Body of pancreas (tissue), 4 donors: ENCODE results near the gene TRMU. TPM values are rescaled to one million over a fixed set of nuclear protein-coding genes. Genes with fewer than 3 reads are reported as not detected.

Source experiments
- ATAC-seq: fragments of 150-250 bp; one replicate; pipeline ENCODE4 v1.9.1; 2016
- DNase-seq, 4 donors: peaks; one replicate each; pipeline ENCODE4 v3.0.0-alpha.2; 2019
- H3K27ac ChIP-seq, 4 donors: fragments of 200-600 bp; sonication (generic); 1 replicate in 3 of 4; 2 replicates in 1 of 4; pipeline versions ENCODE4 v1.5.1 to v1.6.1; 2016 to 2019; ENCODE audit warnings: mild to moderate bottlenecking in 1 of 4, mixed read lengths in 1 of 4, moderate library complexity in 1 of 4
- H3K27me3 ChIP-seq, 2 donors: fragments of 200-600 bp; sonication (generic); one replicate each; pipeline ENCODE4 v1.6.0; 2016; ENCODE audit warnings: mild to moderate bottlenecking in 1 of 2
- H3K36me3 ChIP-seq, 2 donors: fragments of 200-600 bp; sonication (generic); replicated peaks in 1 of 2; 2 replicates each; pipeline ENCODE4 v1.5.1; 2016; ENCODE audit warnings: low read depth in 2 of 2; ENCODE audit not compliant: insufficient read depth in 1 of 2
- H3K4me1 ChIP-seq: fragments of 200-600 bp; sonication (generic); one replicate; pipeline ENCODE4 v1.6.0; 2016
- H3K4me3 ChIP-seq, 2 donors: fragments of 200-600 bp; sonication (generic); 1 replicate in 1 of 2; 2 replicates in 1 of 2; pipeline ENCODE4 v1.5.1; 2016 to 2019
- H3K9me3 ChIP-seq, 3 donors: fragments of 200-600 bp; sonication (generic); 1 replicate in 2 of 3; 2 replicates in 1 of 3; pipeline ENCODE4 v1.5.1; 2016
- CTCF ChIP-seq, 7 experiments: fragments of 450-650 bp in 4 of 7; fragments of 200-600 bp in 3 of 7; sonication (generic) in 3 of 7; IDR thresholded peaks; one replicate each; pipeline ENCODE4 v1.5.1; 2016 to 2019; ENCODE audit warnings: antibody characterized with exemption in 7 of 7
- POLR2A ChIP-seq, 3 donors: fragments of 450-650 bp; IDR thresholded peaks; one replicate each; pipeline ENCODE4 v1.6.1; 2016; ENCODE audit warnings: antibody characterized with exemption in 3 of 3, mild to moderate bottlenecking in 2 of 3
- WGBS, 2 donors: methylation state at CpG; one replicate each; pipeline ENCODE4 v1.1.5; 2017; 5-methylcytosine and 5-hydroxymethylcytosine counted together
- intact Hi-C: fragments of 100-400 bp; cut with DNase I; formaldehyde crosslinking; loops from one replicate; pipeline ENCODE4 v1.15.1; 2023
- total RNA-seq, 2 donors: library from RNA; depleted of rRNA; stranded (reverse); fragments of >200 nt; gene quantifications; one replicate each; pipeline ENCODE4 v1.1.0, GENCODE V29; 2016

The TRMU gene
- total RNA-seq, 2 donors from 2014 or later = 34.2 to 43.5 TPM

DNA sequence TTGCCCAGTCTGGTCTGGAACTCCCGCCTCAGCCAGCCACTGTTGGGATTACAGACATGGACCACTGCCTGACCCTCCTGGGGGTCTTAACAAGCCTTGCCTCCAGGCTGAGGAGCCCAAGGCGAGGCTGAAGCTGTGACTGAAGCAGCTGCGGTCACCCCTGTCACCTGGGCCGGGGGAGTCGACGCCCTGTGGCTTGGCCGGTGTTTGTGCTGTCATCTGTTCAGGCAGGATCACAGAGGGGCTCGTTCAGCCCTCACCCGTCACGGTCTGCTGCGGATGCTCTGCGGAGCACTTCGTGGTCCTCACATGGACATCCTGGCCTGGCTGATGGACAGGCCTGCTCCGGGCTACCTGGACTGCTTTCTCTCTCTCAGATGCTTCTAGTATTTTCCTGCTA lies 23.8 kb downstream of the TRMU start:
- Histone ChIP-seq H3K27me3 (no peaks in the 10 kb centered on the region), H3K9me3 (no peaks in the 10 kb centered on the region), H3K27ac (no peak overlapping the region), H3K36me3 (peaks cover 0 to 4% of the 10 kb centered on the region in 2 donors), H3K4me3 (no peak overlapping the region), H3K4me1 (peaks cover 21% of the 10 kb centered on the region)
- no peak for TF ChIP-seq POLR2A (IDR thresholded peaks at IDR 0.05)
- no peak for TF ChIP-seq CTCF (IDR thresholded peaks at IDR 0.05)
- intact Hi-C loops = loop anchor here (5.0 kb wide), 1 partner anchor 33 kb away; no protein-coding TSS in a partner anchor
- no peak for ATAC-seq
- WGBS, 2 donors = 89 to 100% methylated on average over 2 to 14 of the region's 14 CpGs
- peak in 1 of 4 donors; percentile 3 for DNase-seq

DNA sequence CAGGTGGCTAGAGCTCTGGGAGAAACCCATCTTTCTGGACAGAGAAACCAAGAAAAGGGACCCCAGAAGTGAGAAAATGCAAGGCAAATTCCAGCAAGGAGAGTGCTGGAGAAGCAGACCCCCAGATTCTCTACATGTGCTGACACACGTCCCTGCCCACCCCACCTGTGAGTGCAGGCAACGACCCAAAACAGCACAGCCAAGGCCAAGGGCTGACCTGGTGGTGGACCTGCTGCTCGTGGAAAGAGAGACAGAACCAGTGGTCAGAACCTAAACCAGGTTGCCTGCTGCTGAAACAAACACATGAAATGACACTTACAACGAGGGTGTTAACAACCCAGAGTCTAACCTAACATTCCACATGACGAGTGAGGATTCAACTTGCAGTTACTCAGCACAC lies 24.6 kb downstream of the TRMU start:
- H3K27ac ChIP-seq = no peak overlapping the region
- ATAC-seq (no peak), DNase-seq (peak in 1 of 4 donors; percentile 4)
- TF ChIP-seq POLR2A (IDR thresholded peaks at IDR 0.05) (no peak), CTCF (IDR thresholded peaks at IDR 0.05) (no peak)
- H3K4me3 ChIP-seq = no peak overlapping the region
- no peaks in the 10 kb centered on the region for H3K27me3 ChIP-seq
- 73 to 76% methylated on average over 5 of the region's 5 CpGs for WGBS, 2 donors
- intact Hi-C loops = no loop called here
- peaks cover 0 to 4% of the 10 kb centered on the region in 2 donors for H3K36me3 ChIP-seq
- H3K4me1 ChIP-seq = peaks cover 14% of the 10 kb centered on the region
- no peaks in the 10 kb centered on the region for H3K9me3 ChIP-seq

GRCh38 chr22:46360891-46361290 lies 25.4 kb downstream of the TRMU start:
- TF ChIP-seq CTCF (IDR thresholded peaks at IDR 0.05) (no peak), POLR2A (IDR thresholded peaks at IDR 0.05) (no peak)
- ATAC-seq (no peak), DNase-seq (peak in 1 of 4 donors; percentile 5)
- peaks cover 13% of the 10 kb centered on the region for H3K4me1 ChIP-seq
- 92% methylated on average over 10 of the region's 10 CpGs for WGBS, 2 donors
- peaks cover 0 to 4% of the 10 kb centered on the region in 2 donors for H3K36me3 ChIP-seq
- H3K27ac ChIP-seq = no peak overlapping the region
- no peaks in the 10 kb centered on the region for H3K9me3 ChIP-seq
- intact Hi-C loops = no loop called here
- H3K4me3 ChIP-seq = no peak overlapping the region
- H3K27me3 ChIP-seq = no peaks in the 10 kb centered on the region

- peaks cover 0 to under 1% of the 10 kb centered on the region in 2 donors for H3K36me3 ChIP-seq
- TF ChIP-seq POLR2A (IDR thresholded peaks at IDR 0.05) = no peak
- no peak for TF ChIP-seq CTCF (IDR thresholded peaks at IDR 0.05)
These were observed 26.3 kb downstream of the TRMU start for GRCh38 chr22:46361826-46362202.

DNA sequence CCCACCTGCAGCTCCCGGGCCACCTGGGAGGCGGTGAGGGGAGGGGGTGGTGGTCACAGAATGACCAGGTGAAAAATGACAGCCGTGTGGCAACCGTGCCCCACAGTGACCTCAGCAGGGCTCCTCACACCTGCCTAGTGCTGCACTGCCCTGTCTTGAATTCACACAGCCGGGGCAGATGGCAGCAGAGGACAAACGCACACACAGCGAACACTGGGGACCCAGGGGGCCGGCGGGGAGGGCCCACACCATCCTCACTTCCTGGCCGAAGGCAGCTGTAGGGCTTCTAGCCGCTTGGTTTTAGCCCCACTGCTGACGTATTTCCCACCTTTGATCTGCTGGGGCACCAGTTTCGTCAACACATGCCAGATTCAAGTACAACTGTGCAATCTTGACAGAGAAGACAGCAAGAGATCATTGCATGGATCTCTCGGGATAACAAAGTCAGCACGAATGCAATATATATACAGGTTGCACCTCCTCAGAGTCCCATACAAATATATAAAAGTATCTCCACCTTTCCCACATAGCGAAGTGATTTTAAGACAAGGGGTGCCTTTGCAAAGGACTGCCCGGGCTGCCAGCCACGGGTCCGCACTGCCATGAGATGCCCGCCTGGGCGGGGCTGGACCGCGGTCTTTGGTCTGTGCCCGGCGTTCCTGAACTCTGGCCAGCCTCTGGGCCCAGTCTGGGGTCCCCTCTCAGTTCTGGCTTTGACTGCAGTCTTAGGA lies 26.9 kb downstream of the TRMU start:
- DNase-seq (peak in 2 of 4 donors; percentile 30 to 50), ATAC-seq (peak; percentile 49)
- intact Hi-C loops = no loop called here
- Histone ChIP-seq H3K4me3 (no peak overlapping the region), H3K27me3 (no peaks in the 10 kb centered on the region), H3K4me1 (peaks cover 13% of the 10 kb centered on the region), H3K36me3 (no peaks in the 10 kb centered on the region), H3K9me3 (no peaks in the 10 kb centered on the region), H3K27ac (peak overlapping the region in 2 of 4 donors; percentile 13 to 27)
- TF ChIP-seq CTCF (IDR thresholded peaks at IDR 0.05) (no peak), POLR2A (IDR thresholded peaks at IDR 0.05) (no peak)
- WGBS, 2 donors = 26 to 59% methylated on average over 12 to 25 of the region's 25 CpGs

More at GRCh38 chr22:46361826-46362202, 26.3 kb downstream of the TRMU start:
- no peak for DNase-seq
- H3K27me3 ChIP-seq = no peaks in the 10 kb centered on the region
- 30 to 43% methylated on average over 11 of the region's 11 CpGs for WGBS, 2 donors
- no peak overlapping the region for H3K4me3 ChIP-seq
- intact Hi-C loops = no loop called here
- H3K4me1 ChIP-seq = peaks cover 13% of the 10 kb centered on the region
- ATAC-seq = no peak
- peak overlapping the region in 2 of 4 donors; percentile 13 to 27 for H3K27ac ChIP-seq
- H3K9me3 ChIP-seq = no peaks in the 10 kb centered on the region
